Left colon (tissue), 2 donors: Measurements from ENCODE around the gene KAZN. TPM values are rescaled to one million over a fixed set of nuclear protein-coding genes. Genes with fewer than 3 reads are reported as not detected.

Experiments
- ATAC-seq: fragments of 200-7000 bp; cut with Tn5 transposase; one replicate; pipeline ENCODE4 v1.9.1; 2020; ENCODE audit warnings: mild to moderate bottlenecking, moderate library complexity
- DNase-seq, 2 donors: peaks; one replicate each; pipeline ENCODE4 v3.0.0-alpha.2; 2020
- intact Hi-C, 2 donors: fragments of 100-400 bp; cut with DNase I in 1 of 2; cut with micrococcal nuclease in 1 of 2; formaldehyde crosslinking; loops; one replicate each; pipeline versions ENCODE4 v1.11.2 to v1.14.0; 2022; cut with DNase I, micrococcal nuclease
- total RNA-seq, 2 donors: library from RNA; stranded (reverse); fragmentation: NEBNext Ultra II Directional; extraction: Animal tissue kit (Norgen Biotek cat#: 25700); gene quantifications; one replicate each; pipeline ENCODE4 v1.2.1, GENCODE V29; 2021
- donor health status: DM: no; HTN: no; CAD: no.
- donor health status: DM: yes; HTN: yes; CAD: no.

Gene KAZN
- total RNA-seq, 2 donors from 2014 or later, result 11.4 to 14.2 TPM

DNA sequence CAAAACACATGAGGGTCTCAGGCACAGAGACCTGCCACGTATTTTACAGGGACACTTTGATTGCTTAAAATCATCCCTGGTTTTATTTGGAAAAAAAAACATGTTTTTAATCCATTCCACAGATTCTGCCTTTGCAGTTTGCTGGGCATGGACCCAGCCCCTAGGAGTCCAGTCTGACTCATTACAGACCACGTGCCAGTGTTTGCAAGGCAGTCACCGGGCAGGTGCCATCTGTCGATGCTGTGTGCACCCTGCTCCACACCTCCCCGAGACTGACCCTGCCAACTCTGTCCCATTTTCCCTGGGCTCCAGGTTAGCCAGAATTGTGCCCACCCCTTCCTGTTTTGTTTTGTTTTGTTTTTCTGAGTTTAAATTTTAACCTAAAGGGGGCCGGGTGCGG lies 406.6 kb downstream of the KAZN start:
- ATAC-seq (no peak), DNase-seq (no peak)
- intact Hi-C loops, result no loop called here

DNA sequence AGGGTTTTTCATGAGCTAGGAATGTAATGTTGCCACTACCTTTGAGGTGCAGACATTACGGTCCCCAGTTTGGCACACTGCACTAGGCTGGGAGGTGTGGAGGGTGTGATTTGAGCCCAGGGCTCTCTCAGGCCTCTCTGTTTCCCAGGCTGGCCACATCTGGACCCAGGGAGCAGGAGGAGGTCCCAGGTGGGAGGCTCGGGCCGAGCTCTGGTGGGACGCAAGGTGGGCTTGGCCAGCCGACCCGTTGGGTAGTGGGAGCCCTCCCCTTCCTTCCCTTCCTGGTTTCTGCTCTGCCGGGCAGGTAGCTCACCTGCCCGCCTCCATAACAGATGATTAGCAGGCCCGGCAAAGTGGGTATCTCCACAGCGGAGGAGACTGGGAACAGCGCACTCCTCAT lies 408.9 kb downstream of the KAZN start:
- intact Hi-C loops, result no loop called here
- ATAC-seq (no peak), DNase-seq (no peak)

DNA sequence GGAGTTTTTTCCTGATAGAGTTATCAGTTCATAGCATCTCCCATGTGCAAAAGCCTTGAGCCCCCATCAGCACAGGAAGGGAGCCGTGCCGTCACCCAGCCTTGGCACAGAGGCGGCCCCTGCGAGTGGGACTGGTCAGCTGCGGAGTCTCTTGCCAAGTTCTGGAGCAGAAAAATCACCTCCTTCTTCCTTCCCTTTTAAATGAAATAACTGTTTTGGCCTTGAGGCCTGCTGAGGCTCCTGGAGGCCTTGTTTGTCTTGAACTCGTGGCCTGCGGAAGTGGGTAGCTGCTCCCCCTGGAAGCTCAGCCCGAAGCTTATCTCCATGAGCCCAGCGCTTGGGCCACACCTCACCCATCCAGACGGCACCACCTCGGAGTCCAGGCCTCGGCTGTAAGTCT lies 409.4 kb downstream of the KAZN start:
- no peak for ATAC-seq
- no peak for DNase-seq
- intact Hi-C loops, result no loop called here

DNA sequence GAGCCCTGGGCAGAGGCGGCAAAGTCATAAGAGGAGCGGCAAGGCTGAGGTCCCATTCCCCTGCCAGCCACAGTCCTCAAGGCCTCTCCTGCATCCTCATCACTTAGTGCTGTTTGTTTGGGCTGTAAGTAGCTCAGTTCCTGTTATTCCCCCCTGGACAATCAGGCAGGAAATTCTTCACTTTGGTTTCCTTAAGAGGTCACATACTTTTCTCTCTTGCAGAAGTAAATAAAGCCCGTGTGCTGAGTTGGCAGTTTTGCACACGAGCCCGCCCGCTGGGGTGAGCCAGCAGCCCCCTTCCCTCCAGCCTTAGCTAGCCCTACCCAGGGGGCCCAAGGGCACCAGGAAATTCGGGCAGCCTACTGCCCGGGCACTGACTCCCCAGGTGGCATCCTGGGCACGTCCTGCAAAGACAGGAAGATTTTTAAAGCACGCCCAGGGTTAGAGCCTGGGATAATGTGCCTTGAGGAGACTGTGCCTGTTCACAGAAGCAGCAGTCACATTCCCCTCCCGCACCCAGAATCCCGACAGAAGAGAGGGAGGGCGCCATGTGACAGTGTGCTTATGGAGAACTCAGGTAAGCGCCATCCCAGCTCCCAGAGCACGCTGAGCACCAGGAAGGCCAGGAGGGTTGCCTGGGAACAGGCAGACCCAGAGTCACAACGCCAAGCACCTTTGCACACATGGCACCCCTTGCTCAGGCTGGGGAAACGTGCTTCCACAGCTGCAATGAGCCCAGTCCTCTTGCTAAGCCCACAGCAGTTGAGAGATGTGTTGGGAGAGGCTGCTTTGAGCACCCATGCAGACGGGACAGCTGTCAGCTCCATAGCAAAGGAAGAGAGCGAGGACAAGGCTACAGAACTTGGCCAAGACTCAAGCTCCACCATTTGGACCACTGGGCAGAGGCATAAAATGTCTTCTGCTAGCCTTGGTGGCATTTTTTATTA lies 410.6 kb downstream of the KAZN start:
- DNase-seq (no peak), ATAC-seq (no peak)
- intact Hi-C loops, result no loop called here

DNA sequence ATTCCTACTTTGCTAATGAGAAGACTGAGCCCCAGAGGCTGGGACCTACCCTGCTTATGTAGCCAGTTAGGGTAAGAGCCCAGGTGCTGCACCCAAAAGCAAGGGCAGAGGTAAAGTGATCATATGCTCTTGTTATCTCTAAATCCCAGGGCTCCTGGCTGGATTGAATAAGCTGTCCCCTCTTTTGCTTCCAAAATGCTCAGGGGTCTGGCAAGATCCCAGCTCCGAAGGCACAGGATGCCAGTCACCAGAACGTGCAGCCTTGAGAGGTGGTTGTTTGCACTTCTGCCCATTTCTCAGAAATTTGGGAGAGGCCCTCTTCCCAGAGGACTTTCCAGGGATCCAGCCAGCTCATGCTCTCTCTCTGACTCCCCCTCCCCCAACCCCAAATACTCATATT lies 412.7 kb downstream of the KAZN start:
- intact Hi-C loops, result no loop called here
- no peak for DNase-seq
- no peak for ATAC-seq

DNA sequence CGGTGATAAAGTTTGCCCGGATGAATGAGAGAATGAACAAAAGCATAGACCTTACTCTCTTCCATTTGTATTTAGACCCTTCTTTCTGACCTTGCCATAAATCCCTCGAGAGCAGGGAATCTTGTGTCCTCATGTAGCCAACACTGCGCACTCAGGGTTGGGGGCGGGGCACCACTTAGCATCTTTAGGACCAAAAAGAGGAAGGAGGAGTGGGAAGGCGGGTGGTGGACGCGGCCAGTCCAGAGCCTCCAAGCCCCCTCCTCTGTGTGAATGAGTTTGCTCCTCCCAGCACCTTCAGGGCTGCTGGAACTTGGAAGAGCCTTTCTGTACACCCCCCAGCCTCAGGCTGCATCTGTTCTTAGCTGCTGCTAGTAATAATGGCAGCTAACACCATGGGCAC lies 413.2 kb downstream of the KAZN start:
- intact Hi-C loops, result no loop called here

DNA sequence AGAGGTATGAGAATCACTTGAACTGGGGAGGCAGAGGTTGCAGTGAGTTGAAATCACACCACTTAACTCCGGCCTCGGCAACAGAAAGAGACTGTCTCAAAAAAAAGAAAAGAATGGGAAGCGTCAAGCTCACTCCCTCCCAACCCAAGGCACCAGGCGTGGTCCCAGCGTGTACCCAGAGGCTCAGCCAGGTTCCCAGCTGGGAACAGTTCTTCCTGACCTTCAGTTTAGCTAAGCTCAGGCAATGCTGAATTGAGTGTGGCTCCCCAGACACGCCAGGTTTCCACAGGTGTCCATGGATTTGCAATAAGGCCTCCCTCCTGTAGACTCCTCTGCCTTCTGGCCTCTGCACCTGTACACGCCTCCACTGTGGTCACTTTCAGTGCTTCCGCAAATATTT lies 414.3 kb downstream of the KAZN start:
- no peak for ATAC-seq

More for the DNA sequence above, 413.2 kb downstream of the KAZN start:
- DNase-seq (no peak), ATAC-seq (no peak)

DNA sequence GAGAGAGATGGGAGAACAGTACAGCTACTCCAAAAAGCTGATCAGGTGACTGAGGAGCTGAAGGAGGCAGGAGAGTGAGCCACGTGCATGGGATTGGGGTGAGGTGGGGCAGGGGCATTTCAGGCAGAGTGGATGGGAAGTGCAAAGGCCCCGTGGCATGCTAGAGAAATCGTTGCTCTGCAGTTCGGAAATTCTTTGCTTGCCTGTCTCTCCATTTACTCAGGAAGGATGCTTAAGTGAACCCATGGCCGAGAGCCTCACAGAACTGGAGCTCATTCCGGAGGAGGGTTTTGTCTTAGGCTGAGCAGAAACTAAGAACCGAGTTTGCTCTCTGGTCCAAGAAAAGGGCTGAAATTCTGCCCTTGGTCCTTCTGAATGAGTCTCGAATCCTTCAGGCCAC lies 415.3 kb downstream of the KAZN start:
- no peak for ATAC-seq
- DNase-seq, result no peak
- intact Hi-C loops, result no loop called here

More for the DNA sequence above, 414.3 kb downstream of the KAZN start:
- intact Hi-C loops, result no loop called here
- DNase-seq, result no peak

DNA sequence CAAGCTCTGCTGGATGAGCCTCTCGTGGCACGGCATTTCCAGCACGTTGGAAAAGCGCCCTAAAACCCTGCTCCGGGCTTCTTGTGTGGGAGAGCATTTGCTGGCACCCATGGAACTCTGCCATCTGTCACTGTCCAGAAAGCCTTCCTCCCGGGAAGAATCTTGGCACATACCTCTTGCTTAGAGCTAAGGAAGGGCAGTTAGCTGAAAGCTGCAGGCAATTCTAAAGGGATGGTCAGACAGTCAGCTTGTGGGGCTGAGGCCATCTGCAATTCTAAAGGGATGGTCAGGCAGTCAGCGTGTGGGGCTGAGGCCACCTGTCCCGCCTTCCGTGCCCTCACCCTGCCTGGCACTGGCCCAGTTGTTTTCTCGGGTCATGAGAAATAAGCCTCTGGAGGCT lies 416.0 kb downstream of the KAZN start:
- ATAC-seq (no peak), DNase-seq (no peak)
- intact Hi-C loops, result no loop called here

DNA sequence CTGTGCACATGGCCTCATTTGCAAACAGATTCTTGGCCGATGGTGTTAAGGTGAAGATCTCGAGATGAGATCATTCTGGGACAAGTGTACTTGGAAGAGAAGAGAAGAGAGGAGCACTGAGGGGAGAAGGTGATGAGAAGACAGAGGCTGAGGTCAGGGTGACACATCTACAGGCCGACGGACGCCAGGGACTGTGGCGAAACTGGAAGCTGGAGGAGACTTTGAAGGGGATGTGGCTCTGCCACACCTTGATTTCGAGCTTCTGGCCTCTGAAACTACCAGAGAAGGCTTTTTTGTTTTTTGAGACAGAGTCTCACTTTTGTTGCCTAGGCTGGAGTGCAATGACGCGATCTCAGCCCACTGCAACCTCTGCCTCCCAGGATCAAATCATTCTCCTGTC lies 417.5 kb downstream of the KAZN start:
- DNase-seq, result no peak
- intact Hi-C loops, result no loop called here
- no peak for ATAC-seq

DNA sequence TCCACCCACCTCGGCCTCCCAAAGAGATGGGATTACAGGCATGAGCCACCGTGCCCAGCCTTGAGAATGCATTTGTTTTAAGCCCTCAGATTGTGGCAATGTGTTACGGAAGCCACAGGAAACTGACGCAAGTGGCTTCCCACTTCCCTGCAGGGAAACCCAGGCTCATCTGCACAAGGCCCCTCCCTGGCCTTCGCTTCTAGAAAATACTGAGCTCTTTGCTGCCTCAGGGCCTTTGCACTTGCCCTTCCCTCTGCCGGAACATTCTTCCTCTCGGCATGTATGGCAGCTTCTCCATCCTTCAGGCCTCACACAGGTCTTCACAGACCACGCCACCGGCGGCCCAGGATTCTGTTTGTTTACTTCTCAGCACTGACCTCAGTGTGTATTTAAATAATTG lies 418.0 kb downstream of the KAZN start:
- ATAC-seq, result no peak
- intact Hi-C loops, result no loop called here
- no peak for DNase-seq

DNA sequence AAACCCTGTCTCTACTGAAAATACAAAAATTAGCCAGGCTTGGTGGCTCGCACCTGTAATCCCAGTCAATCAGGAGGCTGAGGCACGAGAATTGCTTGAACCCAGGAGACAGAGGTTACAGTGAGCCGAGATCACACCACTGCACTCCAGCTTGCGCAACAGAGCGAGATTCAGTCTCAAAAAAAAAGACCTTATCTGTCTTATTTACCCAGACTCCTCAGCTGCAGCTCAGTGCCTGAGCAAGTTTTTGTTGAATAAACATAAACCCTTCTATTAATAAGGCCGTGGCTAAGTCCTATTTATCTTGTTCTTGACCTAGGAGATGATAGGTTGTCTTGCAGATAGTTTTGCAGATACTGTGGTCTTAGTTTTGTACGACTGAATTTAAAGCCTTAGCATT lies 418.6 kb downstream of the KAZN start:
- ATAC-seq (no peak), DNase-seq (no peak)
- intact Hi-C loops, result no loop called here

DNA sequence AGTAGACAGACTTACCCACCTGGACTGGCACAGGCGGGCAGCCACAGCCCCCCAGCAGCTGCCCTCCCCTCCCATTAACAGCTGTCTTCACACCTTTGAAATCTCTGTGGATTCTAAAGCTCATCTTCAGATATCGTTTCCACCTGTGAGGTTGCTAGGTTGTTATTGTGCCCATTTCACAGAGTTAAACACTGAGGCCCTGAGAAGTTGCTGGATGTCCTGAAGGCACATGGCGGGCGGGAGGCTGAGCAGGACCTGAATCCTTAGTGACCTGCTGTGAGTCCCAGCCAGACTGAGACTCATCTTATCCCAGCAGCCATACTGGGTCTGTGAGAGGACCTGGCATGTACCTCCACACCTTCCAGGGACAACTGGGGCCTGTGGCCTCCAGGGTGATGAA lies 420.3 kb downstream of the KAZN start:
- ATAC-seq (no peak), DNase-seq (no peak)
- intact Hi-C loops, result no loop called here

DNA sequence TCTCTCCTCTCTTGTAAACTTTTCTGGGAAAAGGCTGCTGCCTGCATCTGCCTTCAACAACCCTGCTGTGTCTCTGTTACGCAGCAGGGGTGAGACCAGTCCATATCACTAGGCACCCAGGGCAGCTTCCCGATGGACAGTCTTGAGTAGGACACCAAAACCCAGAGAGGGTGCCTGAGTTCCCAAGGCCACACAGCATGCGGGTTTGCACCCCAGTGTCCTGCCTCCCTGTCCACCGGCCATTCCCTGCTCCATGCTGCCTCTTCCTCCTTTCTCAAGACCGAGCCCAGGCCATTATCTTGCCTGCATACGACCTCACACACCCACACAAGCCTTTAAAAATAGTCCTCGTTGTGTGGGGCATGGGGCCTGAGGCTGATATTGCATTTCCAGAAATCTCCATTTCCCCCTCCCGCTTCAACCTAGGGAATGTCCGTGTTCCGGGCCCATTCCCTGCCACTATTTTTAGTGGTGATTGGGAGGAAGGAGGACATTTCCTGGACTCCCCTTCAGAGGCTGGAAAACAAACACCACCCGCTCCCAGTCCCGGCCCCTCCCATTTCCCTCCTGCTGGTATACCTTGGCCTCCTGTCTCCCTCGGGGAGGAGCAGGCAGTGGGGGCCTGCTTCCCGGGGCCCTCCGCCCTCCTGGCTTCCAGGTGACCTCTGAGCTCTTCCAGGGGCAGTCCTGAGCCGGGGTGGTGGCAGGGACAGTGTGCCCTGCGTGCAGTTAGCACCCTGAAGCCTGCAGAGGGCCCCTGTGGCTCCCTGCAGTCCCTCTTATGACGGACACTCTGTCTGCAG lies 422.7 kb downstream of the KAZN start:
- ATAC-seq (peak; percentile 60), DNase-seq (peak in 1 of 2 donors; percentile 21)
- intact Hi-C loops, result loop anchor here in 1 of 2 donors (10.0 kb wide), 1 partner anchor 96 kb away; no protein-coding TSS in a partner anchor

DNA sequence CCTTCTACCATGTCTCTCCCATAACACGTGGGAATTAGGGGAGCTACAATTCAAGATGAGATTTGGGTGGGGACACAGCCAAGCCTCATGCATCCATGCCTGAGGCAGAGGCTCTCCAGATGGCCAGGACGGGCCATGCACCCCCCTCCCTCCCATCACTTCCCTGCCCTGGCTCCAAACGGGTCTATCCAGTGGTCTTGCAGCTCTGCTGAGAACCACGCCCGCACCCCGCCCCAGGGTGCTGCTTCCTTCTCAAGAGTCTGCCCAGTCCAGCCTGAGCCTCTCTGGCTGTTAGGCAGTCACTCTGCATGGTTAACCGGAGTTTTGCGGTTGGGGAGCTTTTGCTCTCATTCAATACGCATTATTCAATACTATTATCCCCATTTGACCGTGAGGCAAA lies 423.6 kb downstream of the KAZN start:
- no peak for ATAC-seq
- DNase-seq, result peak in 1 of 2 donors; percentile 36
- intact Hi-C loops, result loop anchor here in 1 of 2 donors (10.0 kb wide), 1 partner anchor 97 kb away; no protein-coding TSS in a partner anchor

DNA sequence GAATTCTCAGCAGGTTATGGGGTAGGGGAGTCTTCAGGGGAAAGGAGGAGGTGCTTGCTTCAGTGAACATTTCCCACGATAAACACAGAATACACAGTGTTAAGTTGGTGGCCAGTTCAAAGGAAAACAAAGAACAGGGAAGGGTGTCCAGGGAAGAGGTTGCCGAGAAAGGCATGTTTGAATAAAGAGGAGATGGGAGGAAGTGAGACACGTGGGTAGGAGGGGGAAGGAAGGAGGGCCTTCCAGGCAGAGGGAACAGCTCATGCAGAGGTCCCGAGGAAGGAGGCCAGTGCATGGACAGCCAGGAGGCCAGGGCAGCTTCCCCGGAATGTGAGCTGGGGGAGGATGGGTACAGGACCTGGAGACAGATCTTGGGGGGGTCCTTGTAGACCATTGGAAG lies 424.7 kb downstream of the KAZN start:
- DNase-seq, result no peak
- intact Hi-C loops, result loop anchor here in 1 of 2 donors (10.0 kb wide), 1 partner anchor 98 kb away; no protein-coding TSS in a partner anchor
- no peak for ATAC-seq

DNA sequence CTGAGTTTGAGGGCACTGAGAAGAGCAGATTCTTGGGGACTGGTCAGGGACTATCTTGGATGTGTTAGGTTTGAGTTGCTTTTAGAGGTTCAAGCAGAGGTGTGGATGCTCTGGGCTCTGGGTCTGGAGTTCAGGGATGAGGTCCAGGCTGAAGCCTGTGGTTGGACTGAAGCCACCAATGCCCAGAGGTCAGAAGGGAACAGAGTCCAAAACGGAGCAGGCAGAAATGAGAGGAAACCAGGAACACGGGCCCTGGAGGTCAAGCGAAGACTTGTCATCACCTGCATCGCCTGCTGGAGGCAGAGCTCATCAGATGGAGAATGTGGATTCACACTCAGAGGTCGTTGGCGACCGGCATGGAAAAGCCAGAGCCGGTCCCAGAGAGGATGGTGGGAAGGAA lies 425.5 kb downstream of the KAZN start:
- no peak for ATAC-seq
- intact Hi-C loops, result loop anchor here in 1 of 2 donors (10.0 kb wide), 1 partner anchor 99 kb away; no protein-coding TSS in a partner anchor
- no peak for DNase-seq

DNA sequence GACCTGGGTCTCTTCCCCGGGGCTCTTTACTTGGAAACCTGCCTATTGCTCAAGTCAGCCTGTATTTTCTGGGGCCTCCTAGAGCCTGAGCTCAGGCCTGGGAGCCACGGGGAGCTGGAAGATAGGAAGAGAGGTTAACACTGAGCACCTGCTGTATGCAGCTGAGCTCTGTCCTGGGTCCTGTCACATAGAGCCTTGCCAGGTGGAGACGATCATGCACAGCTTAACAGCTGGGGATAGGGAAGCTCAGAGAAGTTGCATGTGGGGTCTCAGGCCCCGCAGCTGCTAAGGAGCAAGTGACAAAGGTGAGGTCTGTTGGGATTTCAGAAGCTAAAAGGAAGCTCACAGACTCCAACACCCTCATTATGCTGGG lies 427.6 kb downstream of the KAZN start:
- peak; percentile 32 for ATAC-seq
- no peak for DNase-seq
- intact Hi-C loops, result loop anchor here in 1 of 2 donors (10.0 kb wide), 1 partner anchor 101 kb away; no protein-coding TSS in a partner anchor

DNA sequence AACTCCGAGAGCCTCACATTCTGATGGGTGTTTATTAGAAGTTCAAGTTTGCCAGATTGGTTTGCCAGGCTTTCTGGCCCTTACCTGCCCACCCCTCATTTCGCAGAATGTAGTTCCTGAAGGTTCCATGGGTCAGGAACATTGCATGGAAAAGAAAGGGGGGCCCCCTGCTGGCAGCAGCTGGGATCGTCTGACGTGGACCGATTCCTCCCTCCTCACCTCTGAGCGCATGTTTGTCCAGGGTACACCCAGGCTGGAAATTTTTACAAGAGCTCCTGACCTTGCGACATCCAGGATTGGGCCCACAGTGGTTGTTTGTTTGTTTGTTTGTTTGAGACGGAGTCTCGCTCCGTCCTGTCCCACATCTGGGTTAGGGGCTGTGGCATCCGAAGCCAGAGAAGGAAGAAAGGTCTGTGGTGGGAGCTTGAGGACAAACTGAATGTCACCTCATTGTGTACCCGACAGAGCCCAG lies 429.1 kb downstream of the KAZN start:
- intact Hi-C loops, result loop anchor here in 1 of 2 donors (10.0 kb wide), 1 partner anchor 103 kb away; no protein-coding TSS in a partner anchor
- ATAC-seq (peak; percentile 74), DNase-seq (peak; percentile 38 to 78)
